HepG2 (cell line): ENCODE data around the gene RPS6KA2. TPM values are rescaled to one million over a fixed set of nuclear protein-coding genes. Genes with fewer than 3 reads are reported as not detected.

ENCODE experiments used
- ATAC-seq: fragments of 200-7000 bp; cut with Tn5 transposase; 3 replicates; pipeline ENCODE4 v1.9.1; 2020; ENCODE audit warnings: mild to moderate bottlenecking, moderate library complexity
- BruUV-seq: library from RNA; stranded (reverse); fragments of 400-500 nt; replicated peaks from 2 replicates; lab custom pipeline; 2021; lab: Mats Ljungman, UMichigan
- CTCF ChIA-PET: fragments of 300-600 bp; formaldehyde crosslinking; extraction: SDS; loops from one replicate; lab custom pipeline; 2021; ENCODE audit warnings: low total read pairs, inconsistent platforms, low intra/inter-chr PET ratio; lab: Yijun Ruan, JAX
- POLR2A ChIA-PET: fragments of 350-600 bp; sonication (Branson Sonifier 250); formaldehyde crosslinking; loops from one replicate; lab custom pipeline; 2020; ENCODE audit warnings: antibody characterized with exemption, inconsistent platforms; lab: Yijun Ruan, JAX
- DNase-seq: peaks from one replicate; pipeline ENCODE4 v3.0.0-alpha.2; 2015; ENCODE audit warnings: low spot score
- FAIRE-seq: peaks from 3 replicates; lab custom pipeline; 2011; peaks lifted over from hg19 to GRCh38; lab: Jason Lieb, UNC
- H2AFZ ChIP-seq: one replicate; pipeline ENCODE4 v1.6.1; 2011; ENCODE audit warnings: low read length, inconsistent platforms
- H3K27ac ChIP-seq: fragments of 300-600 bp; 3 replicates; pipeline ENCODE4 v1.8.0; 2011; ENCODE audit warnings: mixed run types, mild to moderate bottlenecking, mixed read lengths, low read length, inconsistent platforms; ENCODE audit not compliant: insufficient read depth; ENCODE audit errors: extremely low read length
- H3K27me3 ChIP-seq, 2 experiments: fragments of 200-600 bp in 1 of 2; 2 replicates in 1 of 2; 3 replicates in 1 of 2; pipeline versions ENCODE4 v1.6.0 to v1.8.0; 2011; ENCODE audit warnings: low read length in 2 of 2, mild to moderate bottlenecking in 2 of 2, moderate library complexity in 2 of 2, inconsistent platforms in 1 of 2; ENCODE audit not compliant: insufficient read depth in 2 of 2, control insufficient read depth in 1 of 2
- H3K36me3 ChIP-seq, 2 experiments: fragments of 200-600 bp in 1 of 2; replicated peaks in 1 of 2; 2 replicates in 1 of 2; 3 replicates in 1 of 2; pipeline versions ENCODE4 v1.5.1 to v1.8.0; 2011; ENCODE audit warnings: low read length in 2 of 2, inconsistent platforms in 1 of 2; ENCODE audit not compliant: insufficient read depth in 2 of 2, control insufficient read depth in 1 of 2
- H3K4me1 ChIP-seq: 2 replicates; pipeline ENCODE4 v1.5.1; 2012; ENCODE audit warnings: low read length, inconsistent platforms; ENCODE audit not compliant: insufficient read depth
- H3K4me2 ChIP-seq: 2 replicates; pipeline ENCODE4 v1.6.0; 2011; ENCODE audit warnings: low read depth, low read length, inconsistent platforms
- H3K4me3 ChIP-seq, 3 experiments: fragments of 200-600 bp in 1 of 3; sonication (generic), shearing (Covaris generic) in 1 of 3; replicated peaks in 1 of 3; 2 replicates each; pipeline ENCODE4 v1.5.1; 2011 to 2016; ENCODE audit warnings: low read length in 3 of 3, inconsistent platforms in 2 of 3, low read depth in 2 of 3, mild to moderate bottlenecking in 2 of 3, control low read depth in 1 of 3, mixed read lengths in 1 of 3; ENCODE audit not compliant: insufficient read depth in 1 of 3
- H3K79me2 ChIP-seq: one replicate; pipeline ENCODE4 v1.6.1; 2011; ENCODE audit warnings: low read length, inconsistent platforms; ENCODE audit not compliant: insufficient read depth
- H3K9ac ChIP-seq: 2 replicates; pipeline ENCODE4 v1.6.0; 2011; ENCODE audit warnings: mild to moderate bottlenecking, low read depth, low read length, inconsistent platforms; ENCODE audit not compliant: insufficient read depth
- H3K9me3 ChIP-seq: 2 replicates; pipeline ENCODE4 v1.5.1; 2012; ENCODE audit warnings: mild to moderate bottlenecking, low read length
- H4K20me1 ChIP-seq: 2 replicates; pipeline ENCODE4 v1.6.0; 2011; ENCODE audit warnings: inconsistent platforms, mild to moderate bottlenecking, low read length, moderate library complexity; ENCODE audit not compliant: insufficient read depth
- ATM ChIP-seq: fragments of 450-650 bp; IDR thresholded peaks from 2 replicates; pipeline ENCODE4 v1.7.1; 2017; ENCODE audit warnings: mild to moderate bottlenecking, borderline replicate concordance
- BCL6 ChIP-seq: IDR thresholded peaks from 2 replicates; pipeline ENCODE4 v1.6.1; 2016; ENCODE audit warnings: missing genetic modification reagents, missing compliant biosample characterization
- BHLHE40 ChIP-seq: IDR thresholded peaks from 2 replicates; pipeline ENCODE4 v1.6.1; 2011; ENCODE audit warnings: low read length, improper control_type of control experiment
- CREB1 ChIP-seq, 2 experiments: fragments of 450-650 bp in 1 of 2; IDR thresholded peaks; 2 replicates each; pipeline ENCODE4 v1.6.1; 2016 to 2017; ENCODE audit warnings: control low read depth in 1 of 2, mild to moderate bottlenecking in 1 of 2, missing compliant biosample characterization in 1 of 2, missing genetic modification characterization in 1 of 2
- CREM ChIP-seq, 2 experiments: sonication (generic) in 1 of 2; formaldehyde crosslinking in 1 of 2; IDR thresholded peaks; 2 replicates each; pipeline versions ENCODE4 v1.4.0 to v1.6.1; 2016 to 2020; ENCODE audit warnings: antibody characterized with exemption in 1 of 2, mild to moderate bottlenecking in 1 of 2, missing genetic modification reagents in 1 of 2
- FOXA1 ChIP-seq, 2 experiments: fragments of 450-650 bp in 1 of 2; sonication (generic) in 1 of 2; formaldehyde crosslinking in 1 of 2; IDR thresholded peaks; 2 replicates each; pipeline versions ENCODE4 v1.4.0 to v1.6.1; 2016 to 2020; ENCODE audit warnings: missing genetic modification reagents in 1 of 2
- FOXA3 ChIP-seq: IDR thresholded peaks from 2 replicates; pipeline ENCODE4 v1.6.1; 2016; ENCODE audit warnings: missing genetic modification reagents, missing compliant biosample characterization
- HOXA3 ChIP-seq: sonication (generic); formaldehyde crosslinking; IDR thresholded peaks from 2 replicates; pipeline ENCODE4 v1.5.0; 2020; ENCODE audit warnings: missing genetic modification reagents
- NFE2L1 ChIP-seq: sonication (generic); formaldehyde crosslinking; IDR thresholded peaks from 2 replicates; pipeline ENCODE4 v1.4.0; 2020; ENCODE audit warnings: missing genetic modification reagents, mild to moderate bottlenecking, borderline replicate concordance
- RARA ChIP-seq: IDR thresholded peaks from 2 replicates; pipeline ENCODE4 v1.6.1; 2016; ENCODE audit warnings: missing genetic modification reagents, missing compliant biosample characterization
- RFX1 ChIP-seq: fragments of 450-650 bp; IDR thresholded peaks from 2 replicates; pipeline ENCODE4 v1.6.1; 2017
- SATB2 ChIP-seq: sonication (generic); formaldehyde crosslinking; IDR thresholded peaks from 2 replicates; pipeline ENCODE4 v1.5.0; 2020; ENCODE audit warnings: missing genetic modification reagents
- SNRNP70 ChIP-seq: fragments of 200-400 bp; formaldehyde crosslinking; IDR thresholded peaks from 2 replicates; pipeline ENCODE4 v1.6.1; 2017; ENCODE audit warnings: mild to moderate bottlenecking, low read depth, low read length, moderate library complexity
- SOX6 ChIP-seq, 2 experiments: fragments of 450-650 bp in 1 of 2; sonication (generic) in 1 of 2; formaldehyde crosslinking in 1 of 2; IDR thresholded peaks; 2 replicates each; pipeline versions ENCODE4 v1.4.0 to v1.6.1; 2017 to 2020; ENCODE audit warnings: antibody characterized with exemption in 1 of 2, mild to moderate bottlenecking in 1 of 2, missing genetic modification reagents in 1 of 2
- THAP8 ChIP-seq: sonication (generic); formaldehyde crosslinking; IDR thresholded peaks from 2 replicates; pipeline ENCODE4 v1.5.1; 2020; ENCODE audit warnings: missing genetic modification reagents, mild to moderate bottlenecking, borderline replicate concordance
- TRIM22 ChIP-seq: fragments of 450-650 bp; IDR thresholded peaks from 2 replicates; pipeline ENCODE4 v1.6.1; 2017
- ZBTB21 ChIP-seq: sonication (generic); formaldehyde crosslinking; IDR thresholded peaks from 2 replicates; pipeline ENCODE4 v1.4.0; 2020; ENCODE audit warnings: missing genetic modification reagents
- ZEB1 ChIP-seq: IDR thresholded peaks from 2 replicates; pipeline ENCODE4 v1.6.1; 2012; ENCODE audit warnings: mild to moderate bottlenecking, low read depth, inconsistent platforms; ENCODE audit not compliant: insufficient replicate concordance
- ZNF317 ChIP-seq: sonication (generic); formaldehyde crosslinking; IDR thresholded peaks from 2 replicates; pipeline ENCODE4 v1.5.0; 2020; ENCODE audit warnings: mild to moderate bottlenecking, missing genetic modification reagents
- whole genome bisulfite sequencing: methylation state at CpG from one replicate; pipeline ENCODE4 v1.1.6; 2017; ENCODE audit warnings: low lambda C conversion rate; 5-methylcytosine and 5-hydroxymethylcytosine counted together
- in situ Hi-C: cut with HindIII; loops from 2 replicates; pipeline ENCODE4 v1.10.0; 2017; ENCODE audit warnings: low pct_unique_long_range_greater_than_20kb; ENCODE audit not compliant: extremely low pct_ligation_motif_present
- intact Hi-C: fragments of 100-400 bp; cut with micrococcal nuclease; formaldehyde crosslinking; loops from one replicate; pipeline ENCODE4 v1.10.0; 2022; ENCODE audit not compliant: unreplicated experiment
- polyA plus RNA-seq, 8 experiments: library from polyadenylated mRNA; depleted of rRNA in 3 of 8; stranded (reverse) in 7 of 8; unstranded in 1 of 8; fragments of >200 nt; fragmentation: Illumina TruSeq in 4 of 8; extraction: Trizol in 4 of 8; gene quantifications; 2 replicates each; pipeline versions ENCODE4 v1.2.1 to v1.2.3, GENCODE V29; 2011 to 2016; ENCODE audit warnings: low read depth in 4 of 8, missing spikeins in 1 of 8, mixed read lengths in 1 of 8; ENCODE audit not compliant: insufficient read depth in 1 of 8
- total RNA-seq, 5 experiments: library from RNA; depleted of rRNA; stranded (reverse); fragments of >200 nt; fragmentation: Illumina TruSeq; extraction: Trizol; gene quantifications; 2 replicates each; pipeline ENCODE4 v1.2.3, GENCODE V29; 2016; ENCODE audit warnings: low read depth in 1 of 5

Gene RPS6KA2
- total and polyA plus RNA-seq, 2 of the 13 experiments (the other 11 are each of a cell fraction or from before 2014, with no cell fraction given): 0.22 to 0.38 TPM

GRCh38 chr6:166675736-166676135 is 48.7 kb upstream of the RPS6KA2 start:
- ATAC-seq (no peak), FAIRE-seq (no peak), DNase-seq (peak; percentile 13)
- no peaks in the 10 kb centered on the region for H3K36me3 ChIP-seq
- in situ Hi-C loops (no loop called here), intact Hi-C loops (no loop called here)
- H3K4me3 ChIP-seq: no peak overlapping the region
- no peak overlapping the region for H3K27ac ChIP-seq
- H4K20me1 ChIP-seq: no peaks in the 10 kb centered on the region
- H3K79me2 ChIP-seq: no peaks in the 10 kb centered on the region
- H2AFZ ChIP-seq: no peak overlapping the region
- CTCF ChIA-PET: no interaction called here
- BruUV-seq: no TSS peak
- no peaks in the 10 kb centered on the region for H3K9me3 ChIP-seq
- TF ChIP-seq RARA (CRISPR knock-in tag): peak; percentile 46; the same call in 1 of the 2 replicates
- TF ChIP-seq ZBTB21 (CRISPR knock-in tag): peak; percentile 83
- no peak for TF ChIP-seq NFE2L1 (CRISPR knock-in tag)
- peak; percentile 34; the same call in 1 of the 2 replicates for TF ChIP-seq CREB1 (IDR thresholded peaks at IDR 0.05)
- peak; percentile 72 for TF ChIP-seq CREB1 (CRISPR knock-in tag; IDR thresholded peaks at IDR 0.05)
- no peak for TF ChIP-seq HOXA3
- TF ChIP-seq FOXA3 (CRISPR knock-in tag): 0 out of 2 replicates have a peak, but pooled peaks have one; percentile 7
- TF ChIP-seq THAP8 (CRISPR knock-in tag): no peak
- no peak for TF ChIP-seq SATB2 (CRISPR knock-in tag)
- no peak for TF ChIP-seq RFX1
- TF ChIP-seq BCL6 (CRISPR knock-in tag): peak; percentile 95
- no peak for TF ChIP-seq ATM
- TF ChIP-seq CREM (IDR thresholded peaks at IDR 0.05): 0 out of 2 replicates have a peak, but pooled peaks have one; percentile 16
- TF ChIP-seq CREM (CRISPR knock-in tag; IDR thresholded peaks at IDR 0.05): no peak
- peak; percentile 58 for TF ChIP-seq ZEB1
- no peak for TF ChIP-seq ZNF317 (CRISPR knock-in tag)
- no peak for TF ChIP-seq FOXA1 (IDR thresholded peaks at IDR 0.05)
- TF ChIP-seq FOXA1 (CRISPR knock-in tag; IDR thresholded peaks at IDR 0.05): peak; percentile 8; the same call in 1 of the 2 replicates
- TF ChIP-seq SNRNP70: no peak
- no peak for TF ChIP-seq BHLHE40
- no peak for TF ChIP-seq TRIM22
- no peak for TF ChIP-seq SOX6 (IDR thresholded peaks at IDR 0.05)
- peak; percentile 41; the same call in 1 of the 2 replicates for TF ChIP-seq SOX6 (CRISPR knock-in tag; IDR thresholded peaks at IDR 0.05)
- WGBS: 16% methylated on average over 9 of the region's 9 CpGs
- POLR2A ChIA-PET: no interaction called here
- no peak overlapping the region for H3K4me2 ChIP-seq
- peaks cover 18% of the 10 kb centered on the region for H3K4me1 ChIP-seq
- no peak overlapping the region for H3K9ac ChIP-seq
- peaks cover 13 to 64% of the 10 kb centered on the region in 2 experiments for H3K27me3 ChIP-seq
